Mucosa of rectum (tissue), 2 donors: Measurements from ENCODE around the gene USP25.

ENCODE experiments used
- H3K27ac ChIP-seq, 2 donors: one replicate each; pipeline ENCODE4 v1.7.0; 2013; ENCODE audit warnings: inconsistent platforms in 2 of 2, low read depth in 2 of 2, low read length in 2 of 2
- H3K27me3 ChIP-seq, 2 donors: one replicate each; pipeline ENCODE4 v1.7.0; 2013; ENCODE audit warnings: low read length in 2 of 2; ENCODE audit not compliant: control insufficient read depth in 2 of 2, insufficient read depth in 2 of 2
- H3K36me3 ChIP-seq, 2 donors: one replicate each; pipeline ENCODE4 v1.7.0; 2013; ENCODE audit warnings: low read length in 2 of 2; ENCODE audit not compliant: control insufficient read depth in 2 of 2, insufficient read depth in 2 of 2
- H3K4me1 ChIP-seq, 2 donors: one replicate each; pipeline ENCODE4 v1.7.0; 2013; ENCODE audit warnings: low read length in 2 of 2, mild to moderate bottlenecking in 1 of 2; ENCODE audit not compliant: control insufficient read depth in 2 of 2, insufficient read depth in 2 of 2
- H3K4me3 ChIP-seq, 2 donors: one replicate each; pipeline ENCODE4 v1.7.0; 2013; ENCODE audit warnings: low read length in 2 of 2
- H3K9ac ChIP-seq, 2 donors: one replicate each; pipeline ENCODE4 v1.7.0; 2013; ENCODE audit warnings: low read length in 2 of 2, low read depth in 1 of 2, mild to moderate bottlenecking in 1 of 2
- H3K9me3 ChIP-seq, 2 donors: one replicate each; pipeline ENCODE4 v1.7.0; 2013; ENCODE audit warnings: low read length in 2 of 2; ENCODE audit not compliant: control insufficient read depth in 2 of 2
- donor health status: healthy.
- donor health status: Normal muscosa, but diverticular disease.

USP25 gene

DNA sequence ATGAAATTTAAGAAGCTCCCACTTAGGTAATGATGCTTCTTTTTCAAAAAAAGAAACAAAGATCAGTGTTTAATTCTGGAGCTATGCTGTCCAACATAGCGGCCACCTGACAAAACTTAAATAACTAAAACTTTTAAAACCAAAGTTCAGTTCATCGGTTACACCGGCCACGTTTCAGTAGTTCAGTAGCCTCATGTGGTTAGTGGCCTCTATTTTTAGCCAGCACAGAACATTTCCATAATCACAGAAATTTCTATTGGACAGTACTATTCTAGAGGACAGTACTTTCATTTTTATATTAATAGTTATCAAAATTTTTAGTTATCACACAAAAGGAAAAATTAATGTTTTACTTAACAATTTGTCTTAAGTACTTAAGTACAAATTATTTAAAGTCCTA lies 141.0 kb downstream of the USP25 start:
- H3K4me3 ChIP-seq = no peak overlapping the region
- H3K27me3 ChIP-seq = no peaks in the 10 kb centered on the region
- H3K27ac ChIP-seq = no peak overlapping the region
- H3K9me3 ChIP-seq = no peaks in the 10 kb centered on the region
- H3K9ac ChIP-seq = no peak overlapping the region
- no peaks in the 10 kb centered on the region for H3K4me1 ChIP-seq
- peaks cover 19 to 37% of the 10 kb centered on the region in 2 donors for H3K36me3 ChIP-seq

DNA sequence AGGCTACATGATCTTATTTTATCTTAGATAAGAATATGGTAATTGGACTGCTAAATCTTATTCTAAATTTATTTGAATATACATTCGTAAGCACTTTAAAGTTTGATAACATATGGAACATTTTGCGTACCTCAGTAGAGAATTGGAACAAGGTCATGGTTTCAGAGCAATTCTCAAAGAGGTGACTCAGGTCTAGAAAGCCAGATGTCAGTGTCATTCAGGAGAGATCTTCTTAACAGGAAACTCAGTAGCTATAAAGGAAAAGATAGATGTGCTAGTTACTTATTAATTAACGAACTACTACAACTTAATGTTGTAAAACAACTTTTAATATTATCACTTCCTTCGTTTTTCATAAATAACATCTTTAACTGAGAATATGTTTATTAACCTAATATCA lies 142.5 kb downstream of the USP25 start:
- Histone ChIP-seq H3K9me3 (no peaks in the 10 kb centered on the region), H3K9ac (no peak overlapping the region), H3K4me1 (no peaks in the 10 kb centered on the region), H3K36me3 (peaks cover 27 to 41% of the 10 kb centered on the region in 2 donors), H3K27ac (no peak overlapping the region), H3K27me3 (no peaks in the 10 kb centered on the region), H3K4me3 (no peak overlapping the region)

DNA sequence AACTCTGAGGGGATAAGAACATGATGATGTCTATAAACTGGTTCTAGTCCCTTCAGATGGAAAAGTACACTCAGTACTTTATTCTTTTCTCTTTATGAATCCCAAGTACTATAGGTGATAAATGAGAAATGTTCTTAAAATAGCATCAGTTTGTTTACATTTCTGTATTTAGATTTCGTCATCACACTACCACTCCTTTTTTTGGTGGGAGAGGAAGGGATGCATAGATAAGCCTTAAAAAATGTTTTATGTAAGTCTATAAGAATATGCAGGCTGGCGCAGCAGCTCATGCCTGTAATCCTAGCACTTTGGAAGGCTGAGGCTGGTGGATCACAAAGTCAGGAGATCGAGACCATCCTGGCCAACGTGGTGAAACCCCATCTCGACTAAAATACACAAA lies 144.8 kb downstream of the USP25 start:
- H3K27me3 ChIP-seq = no peaks in the 10 kb centered on the region
- H3K9ac ChIP-seq = no peak overlapping the region
- no peak overlapping the region for H3K4me3 ChIP-seq
- H3K4me1 ChIP-seq = no peaks in the 10 kb centered on the region
- H3K9me3 ChIP-seq = no peaks in the 10 kb centered on the region
- peaks cover 39 to 41% of the 10 kb centered on the region in 2 donors for H3K36me3 ChIP-seq
- H3K27ac ChIP-seq = no peak overlapping the region

GRCh38 chr21:15875286-15875685 lies 145.5 kb downstream of the USP25 start:
- H3K4me3 ChIP-seq = no peak overlapping the region
- peaks cover 41 to 44% of the 10 kb centered on the region in 2 donors for H3K36me3 ChIP-seq
- no peaks in the 10 kb centered on the region for H3K9me3 ChIP-seq
- no peaks in the 10 kb centered on the region for H3K4me1 ChIP-seq
- no peak overlapping the region for H3K27ac ChIP-seq
- no peaks in the 10 kb centered on the region for H3K27me3 ChIP-seq
- no peak overlapping the region for H3K9ac ChIP-seq

DNA sequence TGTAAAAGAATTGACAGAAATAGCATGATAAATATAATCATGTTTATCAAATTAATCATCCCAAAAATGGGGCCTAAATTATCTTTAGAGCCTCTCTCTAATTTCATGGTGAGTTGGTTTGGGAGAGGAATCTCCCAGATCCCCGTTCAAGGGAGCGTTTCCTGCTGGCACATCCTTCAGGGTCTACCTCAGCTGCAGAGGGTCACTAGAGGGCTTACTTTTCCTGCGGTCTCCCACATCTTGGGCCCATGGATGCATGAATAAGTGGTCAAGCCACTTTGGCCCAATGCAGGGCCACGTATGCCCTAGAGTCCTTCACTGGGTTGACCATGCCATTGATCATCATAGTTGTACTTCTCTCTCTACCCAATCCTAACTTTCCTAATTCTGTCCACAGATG lies 164.1 kb downstream of the USP25 start:
- H3K4me1 ChIP-seq = no peaks in the 10 kb centered on the region
- H3K4me3 ChIP-seq = no peak overlapping the region
- no peaks in the 10 kb centered on the region for H3K36me3 ChIP-seq
- H3K27ac ChIP-seq = no peak overlapping the region
- no peaks in the 10 kb centered on the region for H3K27me3 ChIP-seq
- H3K9me3 ChIP-seq = no peaks in the 10 kb centered on the region
- no peak overlapping the region for H3K9ac ChIP-seq

GRCh38 chr21:15894596-15894995 lies 164.8 kb downstream of the USP25 start:
- no peaks in the 10 kb centered on the region for H3K9me3 ChIP-seq
- no peak overlapping the region for H3K9ac ChIP-seq
- no peaks in the 10 kb centered on the region for H3K27me3 ChIP-seq
- H3K4me3 ChIP-seq = no peak overlapping the region
- no peak overlapping the region for H3K27ac ChIP-seq
- H3K36me3 ChIP-seq = no peaks in the 10 kb centered on the region
- H3K4me1 ChIP-seq = no peaks in the 10 kb centered on the region

DNA sequence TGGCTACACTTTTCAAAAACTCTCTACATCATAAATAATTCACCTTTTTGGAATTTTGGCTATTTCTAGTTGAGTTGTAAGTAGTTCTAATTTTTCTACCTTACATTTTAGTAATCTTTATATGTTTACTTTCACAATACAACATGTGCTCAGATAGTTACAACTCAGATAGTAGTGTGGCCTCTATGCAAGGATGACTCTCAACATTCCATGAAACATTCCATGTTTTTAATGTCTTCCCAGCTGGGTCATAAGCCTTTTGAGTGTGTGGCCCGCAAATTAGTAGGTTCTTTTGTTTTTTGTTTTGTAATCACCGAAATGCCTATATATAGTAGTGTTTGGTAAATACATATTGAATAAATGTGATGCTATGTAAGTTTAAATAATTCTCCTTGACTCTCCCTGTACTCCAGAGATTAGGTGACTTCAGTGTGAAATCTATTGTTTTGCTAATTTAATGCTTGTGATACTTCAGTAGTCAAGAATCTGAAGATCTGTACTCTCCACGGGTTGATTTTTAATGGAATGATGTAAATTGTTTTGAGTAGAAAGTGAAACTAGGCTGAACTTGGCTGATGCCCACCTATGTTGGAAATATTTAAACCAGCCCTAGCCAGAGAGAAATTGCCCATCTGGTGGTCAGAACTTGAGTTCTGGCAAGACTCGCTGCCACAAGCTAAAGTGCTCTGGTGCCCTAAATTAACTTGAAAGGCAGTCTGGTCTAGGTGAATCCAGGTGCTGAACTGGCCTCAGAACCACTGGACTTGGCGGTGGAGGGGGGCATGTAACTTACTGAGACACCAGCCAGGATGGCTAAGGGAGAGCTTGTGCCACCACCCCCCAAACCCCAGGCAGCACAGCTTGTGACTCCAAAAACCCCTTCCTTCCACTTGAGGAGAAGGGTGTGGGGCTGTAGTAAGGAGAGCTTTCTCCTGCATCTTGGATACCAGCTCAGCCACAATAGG lies 165.6 kb downstream of the USP25 start:
- Histone ChIP-seq H3K9ac (no peak overlapping the region), H3K4me3 (no peak overlapping the region), H3K36me3 (no peaks in the 10 kb centered on the region), H3K27ac (no peak overlapping the region), H3K9me3 (no peaks in the 10 kb centered on the region), H3K27me3 (no peaks in the 10 kb centered on the region), H3K4me1 (no peaks in the 10 kb centered on the region)

- H3K4me3 ChIP-seq = no peak overlapping the region
- no peak overlapping the region for H3K27ac ChIP-seq
- H3K36me3 ChIP-seq = no peaks in the 10 kb centered on the region
- no peak overlapping the region for H3K9ac ChIP-seq
- no peaks in the 10 kb centered on the region for H3K9me3 ChIP-seq
- no peaks in the 10 kb centered on the region for H3K4me1 ChIP-seq
- H3K27me3 ChIP-seq = no peaks in the 10 kb centered on the region
These were observed 166.7 kb downstream of the USP25 start for GRCh38 chr21:15896501-15896900.

- Histone ChIP-seq H3K9ac (no peak overlapping the region), H3K27me3 (no peaks in the 10 kb centered on the region), H3K9me3 (no peaks in the 10 kb centered on the region), H3K27ac (no peak overlapping the region), H3K4me1 (no peaks in the 10 kb centered on the region), H3K36me3 (no peaks in the 10 kb centered on the region), H3K4me3 (no peak overlapping the region)
These were observed 174.6 kb downstream of the USP25 start for GRCh38 chr21:15904389-15904788.

DNA sequence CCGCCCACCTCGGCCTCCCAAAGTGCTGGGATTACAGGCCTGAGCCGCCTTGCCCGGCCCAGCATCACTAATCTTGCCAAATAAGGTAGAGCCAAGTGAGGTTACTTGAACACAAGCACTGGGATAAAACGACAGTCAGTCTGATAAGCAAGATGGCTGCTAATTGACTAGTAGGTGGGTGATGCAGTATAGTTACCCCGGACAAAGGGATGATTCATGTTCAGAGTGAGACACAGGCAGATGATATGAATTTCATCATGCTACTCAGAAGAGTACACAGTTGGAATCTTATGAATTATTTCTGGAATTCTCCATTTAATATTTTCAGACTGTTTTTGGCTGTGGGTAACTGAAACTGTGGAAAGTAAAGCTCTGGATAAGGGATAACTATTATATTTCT lies 178.4 kb downstream of the USP25 start:
- no peak overlapping the region for H3K9ac ChIP-seq
- no peaks in the 10 kb centered on the region for H3K27me3 ChIP-seq
- no peaks in the 10 kb centered on the region for H3K36me3 ChIP-seq
- H3K9me3 ChIP-seq = no peaks in the 10 kb centered on the region
- H3K4me3 ChIP-seq = no peak overlapping the region
- H3K4me1 ChIP-seq = no peaks in the 10 kb centered on the region
- H3K27ac ChIP-seq = no peak overlapping the region
